Stomach (tissue), 4 donors: ENCODE data around the gene RNF7.

Source experiments
- CTCF ChIP-seq, 7 experiments: fragments of 450-650 bp in 4 of 7; fragments of 200-600 bp in 3 of 7; sonication (generic) in 3 of 7; IDR thresholded peaks; one replicate each; pipeline ENCODE4 v1.5.1; 2016 to 2019; ENCODE audit warnings: antibody characterized with exemption in 7 of 7, control low read depth in 2 of 7, mild to moderate bottlenecking in 1 of 7
- POLR2AphosphoS5 ChIP-seq, 3 donors: sonication (generic); formaldehyde crosslinking; IDR thresholded peaks; one replicate each; pipeline ENCODE4 v1.6.1; 2016; ENCODE audit warnings: antibody characterized with exemption in 3 of 3

- TF ChIP-seq CTCF (IDR thresholded peaks at IDR 0.05): no peak
- TF ChIP-seq POLR2AphosphoS5 (IDR thresholded peaks at IDR 0.05): no peak
Observed at GRCh38 chr3:141737678-141738021, 448 bp upstream of the RNF7 start.
